ENCODE measurements around the gene GLP1R.

DNA sequence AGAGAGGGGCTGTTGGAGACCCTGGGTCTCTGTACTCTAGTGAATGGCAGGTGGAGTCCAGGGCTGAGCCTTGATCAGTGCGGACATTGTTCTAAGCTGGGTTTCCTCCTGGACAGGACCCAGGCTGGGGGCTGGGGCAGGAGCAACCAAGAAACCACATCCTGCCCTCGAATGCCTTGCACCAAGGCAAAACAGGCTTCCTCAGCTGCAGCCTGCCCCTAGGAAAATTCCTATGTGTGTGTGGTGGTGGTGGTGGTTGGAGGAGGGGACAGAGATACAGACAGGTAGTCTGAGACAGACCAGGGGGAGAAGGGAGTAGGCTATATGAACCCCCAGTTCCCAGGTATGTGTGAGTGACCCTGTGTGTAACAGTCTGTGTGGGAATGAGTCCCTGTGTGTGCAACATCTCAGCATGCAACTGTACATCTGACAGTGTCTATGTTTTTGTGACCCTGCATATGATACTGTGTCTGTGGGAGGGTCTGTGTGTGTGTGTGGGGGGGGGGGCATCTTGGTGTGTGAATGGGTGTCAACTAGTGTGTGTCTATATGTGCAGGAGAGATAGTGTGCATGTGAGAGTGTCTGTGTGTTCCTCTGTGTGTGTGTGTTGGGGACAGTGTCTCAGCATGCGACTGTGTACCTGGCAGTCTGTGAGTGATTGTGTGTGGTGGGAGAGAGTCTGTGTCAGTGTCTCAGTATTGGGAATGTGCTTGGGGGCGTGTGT, 3.0 kb downstream of the GLP1R start:
- TF ChIP-seq CTCF (conservative IDR thresholded peaks at IDR 0.05 in 1 of 2, IDR thresholded peaks at IDR 0.05 in 1 of 2; ENCODE audit: extremely low read depth in 1 of 2, insufficient read depth in 1 of 2, low read depth in 1 of 2, low read length in 2 of 2) (no peak), EZH2 (IDR thresholded peaks at IDR 0.05; ENCODE audit: borderline replicate concordance, low read length) (no peak)
